ENCODE data around the gene BTBD19. TPM values are rescaled to one million over a fixed set of nuclear protein-coding genes. Genes with fewer than 3 reads are reported as not detected.

The BTBD19 gene
- total RNA-seq, 1 donor from 2014 or later, result 8.7 TPM

GRCh38 chr1:44780583-44781121, 27.7 kb upstream of the BTBD19 start:
- Histone ChIP-seq H3K4me3 (no peak overlapping the region), H3K27ac (no peak overlapping the region), H3K4me1 (peaks cover 47% of the 10 kb centered on the region), H3K36me3 (peaks cover 55% of the 10 kb centered on the region), H3K9me3 (no peaks in the 10 kb centered on the region), H3K27me3 (ENCODE audit: low read depth) (no peaks in the 10 kb centered on the region)
- no peak for DNase-seq
- no peak for TF ChIP-seq CTCF (IDR thresholded peaks at IDR 0.05)
- ATAC-seq, result no peak
- intact Hi-C loops (cut with DNase I), result no loop called here

- peaks cover 30% of the 10 kb centered on the region for H3K36me3 ChIP-seq
- H3K9me3 ChIP-seq, result no peaks in the 10 kb centered on the region
- TF ChIP-seq CTCF (IDR thresholded peaks at IDR 0.05), result no peak
- peak overlapping the region; percentile 56 for H3K4me3 ChIP-seq
- intact Hi-C loops (cut with DNase I), result no loop called here
- DNase-seq, result no peak
- H3K27ac ChIP-seq, result peak overlapping the region; percentile 46
- no peaks in the 10 kb centered on the region for H3K27me3 ChIP-seq (ENCODE audit: low read depth)
- ATAC-seq, result no peak
- H3K4me1 ChIP-seq, result peaks cover 35% of the 10 kb centered on the region
Measured at GRCh38 chr1:44783697-44784093, 24.6 kb upstream of the BTBD19 start.

- peak overlapping the region; percentile 56 for H3K4me3 ChIP-seq
- DNase-seq (no peak), ATAC-seq (peak; percentile 42 to 44)
- peaks cover 24% of the 10 kb centered on the region for H3K36me3 ChIP-seq
- no peaks in the 10 kb centered on the region for H3K27me3 ChIP-seq (ENCODE audit: low read depth)
- TF ChIP-seq CTCF (IDR thresholded peaks at IDR 0.05), result no peak
- peak overlapping the region; percentile 46 for H3K27ac ChIP-seq
- intact Hi-C loops (cut with DNase I), result no loop called here
- peaks cover 35% of the 10 kb centered on the region for H3K4me1 ChIP-seq
- no peaks in the 10 kb centered on the region for H3K9me3 ChIP-seq
Measured at GRCh38 chr1:44784094-44785028, 24.0 kb upstream of the BTBD19 start.

- no peak for TF ChIP-seq CTCF (IDR thresholded peaks at IDR 0.05)
- ATAC-seq (no peak), DNase-seq (peak; percentile 33)
- peaks cover 35% of the 10 kb centered on the region for H3K4me1 ChIP-seq
- no peak overlapping the region for H3K4me3 ChIP-seq
- intact Hi-C loops (cut with DNase I), result no loop called here
- peaks cover 17% of the 10 kb centered on the region for H3K36me3 ChIP-seq
- H3K27ac ChIP-seq, result no peak overlapping the region
- no peaks in the 10 kb centered on the region for H3K27me3 ChIP-seq (ENCODE audit: low read depth)
- no peaks in the 10 kb centered on the region for H3K9me3 ChIP-seq
Measured at GRCh38 chr1:44785029-44785380, 23.3 kb upstream of the BTBD19 start.

GRCh38 chr1:44785501-44786137, 22.7 kb upstream of the BTBD19 start:
- intact Hi-C loops (cut with DNase I), result no loop called here
- TF ChIP-seq CTCF (IDR thresholded peaks at IDR 0.05), result no peak
- Histone ChIP-seq H3K27ac (peak overlapping the region; percentile 67), H3K4me3 (peak overlapping the region; percentile 59), H3K27me3 (ENCODE audit: low read depth) (no peaks in the 10 kb centered on the region), H3K4me1 (peaks cover 35% of the 10 kb centered on the region), H3K36me3 (peaks cover 11% of the 10 kb centered on the region), H3K9me3 (no peaks in the 10 kb centered on the region)
- DNase-seq, result peak; percentile 14
- no peak for ATAC-seq

Measured in lower lobe of right lung (tissue), 2 donors.